ENCODE results near the gene CRYGS. TPM values are rescaled to one million over a fixed set of nuclear protein-coding genes. Genes with fewer than 3 reads are reported as not detected.

The CRYGS gene
- total RNA-seq: 1.7 and 2.1 TPM in 2 replicates

DNA sequence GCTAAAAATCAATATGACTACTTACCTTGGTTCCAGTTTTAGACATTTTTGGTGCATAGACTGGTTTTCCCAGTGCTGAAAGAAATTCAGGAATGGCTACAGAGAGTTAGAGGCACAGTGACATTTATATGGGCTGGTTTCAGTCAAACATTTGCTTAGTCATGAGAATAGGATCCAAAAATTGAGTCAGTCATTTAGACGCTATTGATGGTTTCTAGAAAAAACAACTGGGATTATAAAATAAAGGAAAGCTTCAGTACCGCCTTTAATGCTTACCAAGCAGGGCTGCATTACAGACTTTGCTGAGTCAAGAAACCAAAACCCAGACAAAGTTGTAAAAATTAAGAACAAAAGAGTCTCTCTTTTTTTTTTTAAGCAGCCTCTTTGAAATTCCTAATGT lies at the start of gene CRYGS:
Gene CRYGS, minus strand, starts transcription at position 100 of the 400 bp plus-strand sequence. Its CDS starts 54 bp downstream, at position 46.

DNA sequence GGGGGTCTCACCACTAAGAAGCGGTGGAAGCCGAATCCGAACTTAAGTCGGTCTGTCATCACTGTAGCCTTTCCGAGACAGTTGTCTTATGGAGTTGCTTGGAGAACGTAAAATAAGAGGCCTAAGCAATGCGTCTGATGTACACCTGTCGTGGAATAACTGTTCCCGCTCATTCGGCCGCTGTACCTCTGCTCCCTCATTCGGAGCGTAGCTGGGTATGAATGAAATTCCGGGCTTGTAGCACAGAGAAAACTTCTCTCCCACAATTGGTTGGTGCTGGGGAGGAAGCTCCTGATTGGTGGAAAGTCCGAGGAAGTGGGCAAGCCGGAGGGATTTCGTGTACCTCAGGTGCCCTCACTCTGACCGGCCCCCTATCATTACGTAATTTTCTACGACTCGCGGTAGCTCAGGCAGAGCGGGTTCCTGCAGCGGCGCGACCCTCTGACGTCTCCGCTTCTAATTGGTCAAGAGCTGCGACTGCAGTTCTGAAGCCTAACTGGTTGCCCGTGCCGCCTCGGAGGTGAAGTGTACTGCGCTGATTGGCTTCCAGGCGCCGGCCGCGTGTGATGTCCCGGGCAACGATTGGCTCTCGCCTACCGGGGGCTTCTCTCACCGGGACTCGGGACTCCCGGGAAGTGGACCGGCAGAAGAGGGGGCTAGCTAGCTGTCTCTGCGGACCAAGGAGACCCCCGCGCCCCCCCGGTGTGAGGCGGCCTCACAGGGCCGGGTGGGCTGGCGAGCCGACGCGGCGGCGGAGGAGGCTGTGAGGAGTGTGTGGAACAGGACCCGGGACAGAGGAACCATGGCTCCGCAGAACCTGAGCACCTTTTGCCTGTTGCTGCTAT lies 26.1 kb upstream of the CRYGS start, which contains the start of gene DNAJB11:
Gene DNAJB11, plus strand, starts transcription at position 625 of the 845 bp plus-strand sequence. Its CDS starts 178 bp downstream, at position 803.

DNA sequence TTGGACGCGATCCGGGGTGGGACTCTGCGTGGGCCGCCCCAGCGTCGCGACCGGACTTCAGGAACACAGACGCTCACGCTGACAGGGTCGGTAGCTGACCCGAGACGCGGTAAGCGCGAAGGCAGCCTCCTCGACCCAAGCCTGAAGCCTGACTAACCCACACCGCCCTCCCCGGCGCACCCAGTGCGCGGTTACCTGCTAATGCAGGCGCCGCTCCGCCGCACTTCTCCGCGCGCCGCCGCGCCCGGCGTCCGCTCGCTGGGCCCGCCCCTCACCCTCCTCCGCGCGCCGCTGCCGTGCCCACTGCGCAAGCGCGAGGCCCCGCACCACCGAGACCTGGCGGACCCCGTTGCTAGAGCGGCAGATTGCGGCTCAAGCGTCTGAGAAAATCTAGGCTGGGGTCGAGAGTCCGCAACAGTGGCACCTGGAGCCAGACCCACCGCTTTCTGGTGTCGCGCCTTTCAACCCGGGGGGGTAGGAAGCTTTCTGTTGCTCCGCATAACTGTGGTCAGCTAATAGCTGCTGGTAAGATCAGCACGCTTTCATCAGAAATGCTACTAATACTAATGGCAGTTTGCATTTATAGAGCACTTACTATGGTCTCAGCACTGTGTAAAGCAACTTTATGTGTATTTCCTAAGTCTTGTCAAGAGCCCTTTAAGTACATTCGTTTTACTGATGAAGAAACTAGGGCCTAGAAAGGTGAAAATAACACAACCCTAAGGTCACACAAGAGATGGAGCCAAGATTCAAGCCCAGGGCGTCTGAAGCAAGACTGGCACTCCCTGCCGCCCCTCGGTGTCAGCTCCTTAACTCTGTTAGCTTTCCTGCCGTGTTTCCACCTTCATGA lies 23.1 kb upstream of the CRYGS start, which contains the start of gene TBCCD1:
Gene TBCCD1, minus strand, starts transcription at position 268 of the 850 bp plus-strand sequence. CDS start 3,010 bp downstream, outside the sequence.

Other genes starting within 250 kb of the CRYGS start
- 0.13 and 0.36 TPM in 2 replicates for gene DGKG, start 182.1 kb downstream of the CRYGS start, total RNA-seq
- 18.8 and 24.1 TPM in 2 replicates for gene TBCCD1, start 23.0 kb upstream of the CRYGS start, total RNA-seq
- gene DNAJB11, start 26.3 kb upstream of the CRYGS start, total RNA-seq: 78.8 and 82.3 TPM in 2 replicates
- not detected in 2 replicates for gene AHSG, start 68.7 kb upstream of the CRYGS start, total RNA-seq
- not detected in 2 replicates for gene FETUB, start 96.0 kb upstream of the CRYGS start, total RNA-seq
- not detected in 2 replicates for gene HRG, start 121.6 kb upstream of the CRYGS start, total RNA-seq
- gene KNG1, start 173.0 kb upstream of the CRYGS start, total RNA-seq: not detected in 2 replicates
- gene EIF4A2, start 239.2 kb upstream of the CRYGS start, total RNA-seq: 655 and 667 TPM in 2 replicates